ENCODE measurements around the gene KCTD6. TPM values are rescaled to one million over a fixed set of nuclear protein-coding genes. Genes with fewer than 3 reads are reported as not detected.

The KCTD6 gene
- polyA plus RNA-seq, 1 donor (not counting 4 experiments of a cell fraction or from before 2014, with no cell fraction given): 7.6 TPM

DNA sequence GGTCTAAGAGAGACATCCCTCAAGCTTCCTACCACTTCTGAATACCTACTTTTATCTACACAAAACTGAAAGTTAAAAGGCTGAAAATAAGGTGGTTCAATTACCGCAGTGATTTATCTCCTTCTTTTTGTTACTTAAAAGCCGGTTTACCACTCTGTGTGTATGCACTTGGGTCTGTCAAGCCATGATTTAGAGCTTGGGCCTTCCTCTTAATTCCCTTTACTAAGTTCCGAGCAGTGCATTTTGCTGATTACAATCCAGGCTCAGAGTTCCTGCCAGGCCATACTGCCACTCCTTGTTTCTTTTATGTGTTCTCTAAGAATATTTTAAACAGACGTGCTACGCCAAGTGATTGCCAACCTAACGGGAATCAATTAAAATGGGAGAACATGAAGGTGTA lies 16.5 kb downstream of the KCTD6 start:
- Histone ChIP-seq H3K9me3 (ENCODE audit: control insufficient read depth, low read depth, low read length) (no peaks in the 10 kb centered on the region), H3K36me3 (ENCODE audit: control insufficient read depth in 2 of 2, extremely low read depth in 1 of 2, insufficient read depth in 2 of 2, low read length in 2 of 2) (no peaks in the 10 kb centered on the region), H3K79me2 (ENCODE audit: control insufficient read depth, insufficient read depth, low read length) (no peaks in the 10 kb centered on the region), H4K20me1 (ENCODE audit: control insufficient read depth, extremely low read depth, insufficient read depth, low read length) (no peaks in the 10 kb centered on the region), H3K4me2 (ENCODE audit: control insufficient read depth, extremely low read depth, insufficient read depth, low read depth, low read length) (no peak overlapping the region), H3K27ac (ENCODE audit: control insufficient read depth, insufficient read depth, low read length) (no peak overlapping the region), H3K9ac (ENCODE audit: control insufficient read depth, extremely low read depth, insufficient read depth, low read length) (no peak overlapping the region), H3K27me3 (ENCODE audit: control insufficient read depth, extremely low read depth, insufficient read depth, low read length) (no peaks in the 10 kb centered on the region), H3K4me1 (ENCODE audit: control insufficient read depth, extremely low read depth, insufficient read depth, low read length) (no peaks in the 10 kb centered on the region), H2AFZ (ENCODE audit: control insufficient read depth, low read length) (no peak overlapping the region), H3K9me1 (ENCODE audit: control insufficient read depth, extremely low read depth, insufficient read depth, low read length) (no peaks in the 10 kb centered on the region), H3K4me3 (ENCODE audit: control insufficient read depth in 2 of 3, extremely low read depth in 1 of 3, insufficient read depth in 2 of 3, low read depth in 1 of 3, low read length in 3 of 3) (no peak overlapping the region)
- TF ChIP-seq, protein P1, sequence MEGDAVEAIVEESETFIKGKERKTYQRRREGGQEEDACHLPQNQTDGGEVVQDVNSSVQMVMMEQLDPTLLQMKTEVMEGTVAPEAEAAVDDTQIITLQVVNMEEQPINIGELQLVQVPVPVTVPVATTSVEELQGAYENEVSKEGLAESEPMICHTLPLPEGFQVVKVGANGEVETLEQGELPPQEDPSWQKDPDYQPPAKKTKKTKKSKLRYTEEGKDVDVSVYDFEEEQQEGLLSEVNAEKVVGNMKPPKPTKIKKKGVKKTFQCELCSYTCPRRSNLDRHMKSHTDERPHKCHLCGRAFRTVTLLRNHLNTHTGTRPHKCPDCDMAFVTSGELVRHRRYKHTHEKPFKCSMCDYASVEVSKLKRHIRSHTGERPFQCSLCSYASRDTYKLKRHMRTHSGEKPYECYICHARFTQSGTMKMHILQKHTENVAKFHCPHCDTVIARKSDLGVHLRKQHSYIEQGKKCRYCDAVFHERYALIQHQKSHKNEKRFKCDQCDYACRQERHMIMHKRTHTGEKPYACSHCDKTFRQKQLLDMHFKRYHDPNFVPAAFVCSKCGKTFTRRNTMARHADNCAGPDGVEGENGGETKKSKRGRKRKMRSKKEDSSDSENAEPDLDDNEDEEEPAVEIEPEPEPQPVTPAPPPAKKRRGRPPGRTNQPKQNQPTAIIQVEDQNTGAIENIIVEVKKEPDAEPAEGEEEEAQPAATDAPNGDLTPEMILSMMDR (optimal IDR thresholded peaks at IDR 0.05 in 1 of 3, IDR thresholded peaks at IDR 0.05 in 1 of 3, conservative IDR thresholded peaks at IDR 0.05 in 1 of 3; ENCODE audit: extremely low read depth in 1 of 3, insufficient read depth in 2 of 3, low read length in 3 of 3): no peak
- no peak for TF ChIP-seq EZH2 (IDR thresholded peaks at IDR 0.05; ENCODE audit: low read length)
- no peak for FAIRE-seq
- dilution Hi-C loops (cut with MboI; ENCODE audit: extremely low pct_ligation_motif_present, low sequenced_read_pairs): no loop called here
- DNase-seq (ENCODE audit: low read depth, low spot score): no peak

DNA sequence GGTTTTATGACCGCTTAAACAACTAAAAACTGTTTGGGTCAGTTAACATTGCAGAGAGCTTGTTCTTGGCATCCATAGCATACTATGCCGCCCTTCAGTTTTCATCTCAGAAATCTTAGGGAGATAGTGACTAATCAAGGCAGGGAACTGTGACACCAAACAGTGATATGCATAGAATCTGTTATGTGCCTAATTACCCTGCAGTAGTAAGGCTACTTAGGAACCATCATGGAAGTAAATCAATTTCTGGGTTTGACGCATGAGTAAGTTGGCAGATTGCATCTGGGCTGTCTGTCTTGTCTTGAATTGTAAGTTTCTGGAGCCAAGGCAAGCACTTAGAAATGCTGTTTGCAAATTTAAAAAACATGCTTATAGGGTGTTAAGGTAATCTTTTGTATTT lies 22.5 kb downstream of the KCTD6 start:
- dilution Hi-C loops (cut with MboI; ENCODE audit: extremely low pct_ligation_motif_present, low sequenced_read_pairs): no loop called here
- no peaks in the 10 kb centered on the region for H3K4me1 ChIP-seq (ENCODE audit: control insufficient read depth, extremely low read depth, insufficient read depth, low read length)
- H3K27me3 ChIP-seq (ENCODE audit: control insufficient read depth, extremely low read depth, insufficient read depth, low read length): no peaks in the 10 kb centered on the region
- FAIRE-seq: no peak
- H4K20me1 ChIP-seq (ENCODE audit: control insufficient read depth, extremely low read depth, insufficient read depth, low read length): no peaks in the 10 kb centered on the region
- TF ChIP-seq, protein P1 (optimal IDR thresholded peaks at IDR 0.05 in 1 of 3, IDR thresholded peaks at IDR 0.05 in 1 of 3, conservative IDR thresholded peaks at IDR 0.05 in 1 of 3; ENCODE audit: extremely low read depth in 1 of 3, insufficient read depth in 2 of 3, low read length in 3 of 3): no peak
- no peak for TF ChIP-seq EZH2 (IDR thresholded peaks at IDR 0.05; ENCODE audit: low read length)
- no peak overlapping the region for H3K27ac ChIP-seq (ENCODE audit: control insufficient read depth, insufficient read depth, low read length)
- H3K9ac ChIP-seq (ENCODE audit: control insufficient read depth, extremely low read depth, insufficient read depth, low read length): no peak overlapping the region
- H3K4me3 ChIP-seq (ENCODE audit: control insufficient read depth in 2 of 3, extremely low read depth in 1 of 3, insufficient read depth in 2 of 3, low read depth in 1 of 3, low read length in 3 of 3): no peak overlapping the region
- no peaks in the 10 kb centered on the region for H3K9me3 ChIP-seq (ENCODE audit: control insufficient read depth, low read depth, low read length)
- no peak for DNase-seq (ENCODE audit: low read depth, low spot score)
- no peaks in the 10 kb centered on the region for H3K79me2 ChIP-seq (ENCODE audit: control insufficient read depth, insufficient read depth, low read length)
- no peak overlapping the region for H3K4me2 ChIP-seq (ENCODE audit: control insufficient read depth, extremely low read depth, insufficient read depth, low read depth, low read length)
- H3K9me1 ChIP-seq (ENCODE audit: control insufficient read depth, extremely low read depth, insufficient read depth, low read length): no peaks in the 10 kb centered on the region
- no peak overlapping the region for H2AFZ ChIP-seq (ENCODE audit: control insufficient read depth, low read length)
- no peaks in the 10 kb centered on the region for H3K36me3 ChIP-seq (ENCODE audit: control insufficient read depth in 2 of 2, extremely low read depth in 1 of 2, insufficient read depth in 2 of 2, low read length in 2 of 2)

Measured in keratinocyte (primary cell).